Peyer's patch (tissue), 4 donors: Measurements from ENCODE around the gene ZNF286A. TPM values are rescaled to one million over a fixed set of nuclear protein-coding genes. Genes with fewer than 3 reads are reported as not detected.
"Not testable (repeated sequence)": the region's sequence is repeated elsewhere in the genome, so short reads cannot be mapped to it uniquely, and the experiment has no call there.

Source experiments
- DNase-seq, 3 donors: peaks; one replicate each; pipeline ENCODE4 v3.0.0-alpha.2; 2017 to 2019
- H3K27ac ChIP-seq, 4 donors: fragments of 200-600 bp; sonication (generic); one replicate each; pipeline ENCODE4 v1.5.1; 2016 to 2019
- H3K27me3 ChIP-seq, 2 donors: fragments of 200-600 bp; sonication (generic); one replicate each; pipeline ENCODE4 v1.5.1; 2019
- H3K36me3 ChIP-seq, 3 donors: fragments of 200-600 bp; sonication (generic); one replicate each; pipeline ENCODE4 v1.5.1; 2016 to 2019
- H3K4me1 ChIP-seq, 4 donors: fragments of 200-600 bp; sonication (generic); one replicate each; pipeline ENCODE4 v1.5.1; 2016 to 2019
- H3K4me3 ChIP-seq, 4 donors: fragments of 200-600 bp; sonication (generic); 1 replicate in 3 of 4; 2 replicates in 1 of 4; pipeline ENCODE4 v1.5.1; 2016 to 2019; ENCODE audit warnings: mild to moderate bottlenecking in 1 of 4
- H3K9me3 ChIP-seq, 4 donors: fragments of 200-600 bp; sonication (generic); one replicate each; pipeline ENCODE4 v1.5.1; 2016 to 2019; ENCODE audit warnings: mild to moderate bottlenecking in 1 of 4
- POLR2A ChIP-seq, 2 donors: fragments of 450-650 bp; IDR thresholded peaks; one replicate each; pipeline ENCODE4 v1.5.1; 2017; ENCODE audit warnings: antibody characterized with exemption in 2 of 2, mild to moderate bottlenecking in 2 of 2, moderate library complexity in 2 of 2
- total RNA-seq, 4 donors: library from RNA; depleted of rRNA; stranded (reverse); fragments of >200 nt; gene quantifications; one replicate each; pipeline ENCODE4 v1.1.0, GENCODE V29; 2016
- TF ChIP-seq, protein P1 (sequence below), 6 experiments: fragments of 450-650 bp in 4 of 6; fragments of 200-600 bp in 2 of 6; sonication (generic) in 1 of 6; IDR thresholded peaks; one replicate each; pipeline ENCODE4 v1.5.1; 2017 to 2019; ENCODE audit warnings: antibody characterized with exemption in 6 of 6, mild to moderate bottlenecking in 3 of 6, moderate library complexity in 1 of 6

The ZNF286A gene
- total RNA-seq, result 10 to 100 TPM in 2 of 4 donors, 1 to 10 TPM in 2; 4.6 to 34.7 (median 7.8) TPM

- H3K27ac ChIP-seq, result peak within 1 kb of the TSS; percentile 48 to 71 (median 56)
- peak within 1 kb of the TSS; percentile 46 to 71 (median 63) for H3K4me3 ChIP-seq
- H3K27me3 ChIP-seq, H3K36me3 ChIP-seq, H3K9me3 ChIP-seq, H3K4me1 ChIP-seq: not testable (repeated sequence)
- TF ChIP-seq POLR2A (IDR thresholded peaks at IDR 0.05), result peak in 1 of 2 donors; percentile 28
- peak; percentile 97 to 99 (median 98) for DNase-seq
These were observed at the start of gene ZNF286A for GRCh38 chr17:15699413-15699924. ZNF286A (plus strand) TSS chr17:15699752; CDS start chr17:15700330, 578 bp downstream.

DNA sequence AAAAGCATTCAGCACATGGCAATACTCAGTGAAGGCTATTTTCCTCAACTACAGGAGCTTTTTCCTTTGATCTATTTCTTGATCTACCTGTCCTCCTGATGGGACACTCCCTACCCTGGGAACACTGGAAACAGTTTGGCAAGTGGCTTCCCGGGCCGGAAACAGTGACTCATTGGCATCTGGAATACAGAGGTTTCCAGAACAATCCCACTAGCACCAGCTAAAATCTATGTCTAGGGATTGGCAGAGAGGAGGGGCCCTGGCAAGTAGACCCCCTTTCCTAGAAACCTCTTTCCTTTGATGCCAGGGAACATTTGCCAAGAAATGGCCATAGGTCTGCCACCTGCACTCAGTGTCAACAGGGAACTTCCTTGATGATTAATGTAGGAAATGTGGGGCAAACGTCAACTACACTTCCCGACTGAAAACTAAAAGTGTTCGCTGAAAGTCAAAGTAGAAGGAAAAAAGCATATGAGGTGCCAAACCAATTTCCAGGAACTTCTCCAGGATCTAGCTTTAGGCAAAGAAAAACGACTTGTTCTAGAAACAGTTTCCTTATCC lies 49.6 kb upstream of the ZNF286A start:
- Histone ChIP-seq H3K4me3 (peak overlapping the region in 3 of 4 donors; percentile 36 to 53 (median 46)), H3K27me3 (no peaks in the 10 kb centered on the region), H3K9me3 (no peaks in the 10 kb centered on the region), H3K36me3 (no peaks in the 10 kb centered on the region), H3K27ac (peak overlapping the region; percentile 38 to 80 (median 74)), H3K4me1 (peaks cover 0 to 37% (median 4%) of the 10 kb centered on the region in 4 donors)
- no peak for TF ChIP-seq POLR2A (IDR thresholded peaks at IDR 0.05)
- TF ChIP-seq, protein P1, sequence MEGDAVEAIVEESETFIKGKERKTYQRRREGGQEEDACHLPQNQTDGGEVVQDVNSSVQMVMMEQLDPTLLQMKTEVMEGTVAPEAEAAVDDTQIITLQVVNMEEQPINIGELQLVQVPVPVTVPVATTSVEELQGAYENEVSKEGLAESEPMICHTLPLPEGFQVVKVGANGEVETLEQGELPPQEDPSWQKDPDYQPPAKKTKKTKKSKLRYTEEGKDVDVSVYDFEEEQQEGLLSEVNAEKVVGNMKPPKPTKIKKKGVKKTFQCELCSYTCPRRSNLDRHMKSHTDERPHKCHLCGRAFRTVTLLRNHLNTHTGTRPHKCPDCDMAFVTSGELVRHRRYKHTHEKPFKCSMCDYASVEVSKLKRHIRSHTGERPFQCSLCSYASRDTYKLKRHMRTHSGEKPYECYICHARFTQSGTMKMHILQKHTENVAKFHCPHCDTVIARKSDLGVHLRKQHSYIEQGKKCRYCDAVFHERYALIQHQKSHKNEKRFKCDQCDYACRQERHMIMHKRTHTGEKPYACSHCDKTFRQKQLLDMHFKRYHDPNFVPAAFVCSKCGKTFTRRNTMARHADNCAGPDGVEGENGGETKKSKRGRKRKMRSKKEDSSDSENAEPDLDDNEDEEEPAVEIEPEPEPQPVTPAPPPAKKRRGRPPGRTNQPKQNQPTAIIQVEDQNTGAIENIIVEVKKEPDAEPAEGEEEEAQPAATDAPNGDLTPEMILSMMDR (IDR thresholded peaks at IDR 0.05), result no peak
- DNase-seq, result peak in 2 of 3 donors; percentile 70 to 83

GRCh38 chr17:15650741-15651582 lies 48.6 kb upstream of the ZNF286A start:
- Histone ChIP-seq H3K27me3 (no peaks in the 10 kb centered on the region), H3K4me3 (peak overlapping the region; percentile 26 to 53 (median 41)), H3K9me3 (no peaks in the 10 kb centered on the region), H3K36me3 (no peaks in the 10 kb centered on the region), H3K27ac (peak overlapping the region; percentile 62 to 80 (median 74)), H3K4me1 (peaks cover 0 to 28% (median 4%) of the 10 kb centered on the region in 4 donors)
- peak in 1 of 3 donors; percentile 48 for DNase-seq
- TF ChIP-seq POLR2A (IDR thresholded peaks at IDR 0.05), result no peak
- TF ChIP-seq, protein P1 (IDR thresholded peaks at IDR 0.05), result no peak

DNA sequence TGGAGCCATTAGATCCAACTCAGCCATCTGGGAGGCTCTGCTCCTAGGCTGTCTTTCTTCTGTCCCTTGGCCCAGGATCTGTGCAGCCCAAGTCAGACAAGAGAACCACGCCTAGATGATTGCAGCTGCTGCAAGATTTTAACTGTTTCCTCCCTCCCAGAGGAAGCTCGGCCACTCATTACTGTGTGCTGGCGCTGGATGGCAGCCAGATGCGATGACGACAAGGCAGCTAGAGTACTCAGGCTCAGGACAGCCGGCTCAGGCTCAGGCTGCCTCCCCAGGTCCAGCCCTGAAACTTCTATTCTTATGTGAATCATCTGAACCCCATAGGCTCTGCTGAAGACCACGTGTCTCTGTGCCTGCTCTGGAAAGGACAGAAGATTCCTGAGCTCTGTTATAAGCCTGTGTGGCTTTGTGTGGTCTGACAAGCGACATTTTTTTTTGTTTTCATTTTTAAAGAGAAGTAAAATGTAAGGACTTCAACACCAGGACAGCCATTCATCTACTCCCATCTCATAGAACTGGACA lies 47.9 kb upstream of the ZNF286A start:
- Histone ChIP-seq H3K27me3 (no peaks in the 10 kb centered on the region), H3K9me3 (no peaks in the 10 kb centered on the region), H3K4me3 (peak overlapping the region; percentile 26 to 53 (median 41)), H3K27ac (peak overlapping the region; percentile 62 to 80 (median 74)), H3K4me1 (peaks cover 0 to 28% (median 4%) of the 10 kb centered on the region in 4 donors), H3K36me3 (no peaks in the 10 kb centered on the region)
- DNase-seq, result peak; percentile 62 to 95 (median 94)
- TF ChIP-seq, protein P1 (IDR thresholded peaks at IDR 0.05), result peak in 1 of 6 experiments; percentile 21
- TF ChIP-seq POLR2A (IDR thresholded peaks at IDR 0.05), result peak; percentile 56 to 82

GRCh38 chr17:15652960-15653359 lies 46.6 kb upstream of the ZNF286A start:
- DNase-seq, result no peak
- no peaks in the 10 kb centered on the region for H3K36me3 ChIP-seq
- H3K4me3 ChIP-seq, result no peak overlapping the region
- no peak overlapping the region for H3K27ac ChIP-seq
- no peaks in the 10 kb centered on the region for H3K27me3 ChIP-seq
- peaks cover 0 to 28% (median 4%) of the 10 kb centered on the region in 4 donors for H3K4me1 ChIP-seq
- no peak for TF ChIP-seq POLR2A (IDR thresholded peaks at IDR 0.05)
- TF ChIP-seq, protein P1 (IDR thresholded peaks at IDR 0.05), result no peak
- no peaks in the 10 kb centered on the region for H3K9me3 ChIP-seq

- not testable (repeated sequence) for H3K4me3 ChIP-seq, DNase-seq, H3K27ac ChIP-seq, H3K9me3 ChIP-seq, H3K36me3 ChIP-seq, H3K27me3 ChIP-seq
- H3K4me1 ChIP-seq, result peaks cover 0 to 20% (median 2%) of the 10 kb centered on the region in 4 donors
These were observed 45.2 kb upstream of the ZNF286A start for GRCh38 chr17:15654401-15654800.
